HFFc6 (cell line): ENCODE results near the gene ADSS2. TPM values are rescaled to one million over a fixed set of nuclear protein-coding genes. Genes with fewer than 3 reads are reported as not detected.

Experiments
- DNase-seq: peaks from one replicate; pipeline ENCODE4 v3.0.0-alpha.2; 2018
- H3K27ac Mint-ChIP-seq: 2 replicates; pipeline ENCODE4 v1.8.0; 2020; ENCODE audit warnings: mild to moderate bottlenecking, mixed read lengths
- H3K27me3 Mint-ChIP-seq: 2 replicates; pipeline ENCODE4 v1.8.0; 2021; ENCODE audit warnings: mild to moderate bottlenecking, moderate library complexity, mixed read lengths; ENCODE audit not compliant: insufficient read depth
- H3K36me3 Mint-ChIP-seq: 2 replicates; pipeline ENCODE4 v1.8.0; 2021; ENCODE audit warnings: low read depth, mixed read lengths
- H3K4me1 Mint-ChIP-seq: 2 replicates; pipeline ENCODE4 v1.8.0; 2020; ENCODE audit warnings: low read depth, mixed read lengths
- H3K4me3 Mint-ChIP-seq: 2 replicates; pipeline ENCODE4 v1.8.0; 2020; ENCODE audit warnings: mild to moderate bottlenecking, moderate library complexity, mixed read lengths
- H3K9me3 Mint-ChIP-seq: 2 replicates; pipeline ENCODE4 v1.8.0; 2020; ENCODE audit warnings: mild to moderate bottlenecking, mixed read lengths
- CTCF ChIP-seq: fragments of 200-600 bp; sonication (generic); IDR thresholded peaks from 2 replicates; pipeline ENCODE4 v1.5.0; 2021; ENCODE audit warnings: antibody characterized with exemption, mild to moderate bottlenecking
- total RNA-seq, 6 experiments: library from RNA; stranded (reverse); fragmentation: NEBNext Ultra II Directional; extraction: Animal tissue kit (Norgen Biotek cat#: 25700); gene quantifications; 2 replicates in 1 of 6; 3 replicates in 5 of 6; pipeline ENCODE4 v1.2.3, GENCODE V29; 2021

The ADSS2 gene
- total RNA-seq, 6 experiments from 2014 or later = 38.6 to 45.0 (median 41.1) TPM

DNA sequence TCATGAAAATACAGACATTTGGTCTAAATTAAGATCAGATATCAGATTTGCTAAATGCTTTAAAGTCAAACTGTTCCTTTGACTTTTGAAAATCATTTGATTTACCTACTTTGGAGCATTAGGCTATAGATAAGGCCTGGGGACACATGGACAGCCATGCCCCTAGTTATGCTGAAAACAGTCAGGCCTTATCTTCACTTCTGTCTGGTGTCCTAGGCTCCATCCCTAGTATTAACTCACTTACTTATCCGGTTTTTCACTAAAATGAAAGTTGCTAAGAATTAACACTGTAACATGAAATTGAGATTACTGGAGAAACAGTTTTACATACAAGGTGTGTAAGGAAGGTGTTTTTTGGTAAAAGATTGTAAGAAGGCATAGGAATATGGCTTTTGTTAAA lies 4.9 kb upstream of the ADSS2 start:
- no peak for TF ChIP-seq CTCF
- Mint-ChIP-seq H3K9me3 (peaks cover 4% of the 10 kb centered on the region), H3K36me3 (peaks cover 11% of the 10 kb centered on the region), H3K4me3 (no peak overlapping the region), H3K27me3 (no peaks in the 10 kb centered on the region; the same call in 1 of the 2 replicates), H3K27ac (no peak overlapping the region), H3K4me1 (peaks cover 33% of the 10 kb centered on the region)
- no peak for DNase-seq

- no peaks in the 10 kb centered on the region for H3K9me3 Mint-ChIP-seq
- H3K27ac Mint-ChIP-seq = no peak overlapping the region
- H3K36me3 Mint-ChIP-seq = peaks cover 15% of the 10 kb centered on the region
- H3K27me3 Mint-ChIP-seq = no peaks in the 10 kb centered on the region
- H3K4me3 Mint-ChIP-seq = no peak overlapping the region
- no peak for DNase-seq
- H3K4me1 Mint-ChIP-seq = peaks cover 33% of the 10 kb centered on the region
- no peak for TF ChIP-seq CTCF
These were observed 2.7 kb upstream of the ADSS2 start for GRCh38 chr1:244454412-244454811.

- Mint-ChIP-seq H3K27ac (peak overlapping the region; percentile 92), H3K9me3 (no peaks in the 10 kb centered on the region), H3K4me3 (peak overlapping the region; percentile 93), H3K27me3 (no peaks in the 10 kb centered on the region), H3K36me3 (peaks cover 22% of the 10 kb centered on the region), H3K4me1 (peaks cover 56% of the 10 kb centered on the region)
- peak; percentile 98 for DNase-seq
- TF ChIP-seq CTCF = peak; percentile 69
These were observed 464 bp upstream of the ADSS2 start for GRCh38 chr1:244451951-244452795.

GRCh38 chr1:244450597-244451538 lies 841 bp downstream of the ADSS2 start:
- DNase-seq = peak; percentile 70
- no peaks in the 10 kb centered on the region for H3K27me3 Mint-ChIP-seq

More at GRCh38 chr1:244450597-244451538, 841 bp downstream of the ADSS2 start:
- TF ChIP-seq CTCF = no peak
- peak overlapping the region; percentile 92 for H3K27ac Mint-ChIP-seq
- peaks cover 22% of the 10 kb centered on the region for H3K36me3 Mint-ChIP-seq
- peaks cover 69% of the 10 kb centered on the region for H3K4me1 Mint-ChIP-seq
- peak overlapping the region; percentile 93 for H3K4me3 Mint-ChIP-seq
- H3K9me3 Mint-ChIP-seq = no peaks in the 10 kb centered on the region
